Measurements from ENCODE around the gene ARL2. TPM values are rescaled to one million over a fixed set of nuclear protein-coding genes. Genes with fewer than 3 reads are reported as not detected.

ARL2 gene
- total RNA-seq, 1 experiment from 2014 or later, result 107 TPM

GRCh38 chr11:65042891-65043290 lies 28.9 kb downstream of the ARL2 start:
- 0 out of 2 replicates have a peak overlapping the region, but pooled peaks have one; percentile 85 for H3K9ac ChIP-seq (ENCODE audit: low read length)
- H3K27ac ChIP-seq (ENCODE audit: low read length), result peak overlapping the region; percentile 43
- H3K4me1 ChIP-seq (ENCODE audit: insufficient read depth, low read length), result peaks cover 35% of the 10 kb centered on the region
- no peaks in the 10 kb centered on the region for H3K9me2 ChIP-seq (replicated peaks; ENCODE audit: low read length)
- H3K36me3 ChIP-seq (ENCODE audit: low read depth, low read length), result peaks cover 16% of the 10 kb centered on the region
- intact Hi-C loops (cut with micrococcal nuclease), result loop anchor here (2.0 kb wide), 1 partner anchor 42 kb away; the partner anchor contains the start of genes CDCA5 and ZFPL1
- POLR2A ChIA-PET (ENCODE audit: unreplicated experiment), result no interaction called here
- peaks cover 3% of the 10 kb centered on the region for H3F3A ChIP-seq (ENCODE audit: low read length, unreplicated experiment)
- no peaks in the 10 kb centered on the region for H3K27me3 ChIP-seq (ENCODE audit: low read length)
- peak; percentile 38 for DNase-seq
- peaks cover 5% of the 10 kb centered on the region; the same call in 1 of the 2 replicates for H4K20me1 ChIP-seq (ENCODE audit: low read length)
- H3K9me3 ChIP-seq (ENCODE audit: low read length), result no peaks in the 10 kb centered on the region
- H3K79me2 ChIP-seq (ENCODE audit: low read length), result peaks cover 35% of the 10 kb centered on the region
- TF ChIP-seq, protein P1, sequence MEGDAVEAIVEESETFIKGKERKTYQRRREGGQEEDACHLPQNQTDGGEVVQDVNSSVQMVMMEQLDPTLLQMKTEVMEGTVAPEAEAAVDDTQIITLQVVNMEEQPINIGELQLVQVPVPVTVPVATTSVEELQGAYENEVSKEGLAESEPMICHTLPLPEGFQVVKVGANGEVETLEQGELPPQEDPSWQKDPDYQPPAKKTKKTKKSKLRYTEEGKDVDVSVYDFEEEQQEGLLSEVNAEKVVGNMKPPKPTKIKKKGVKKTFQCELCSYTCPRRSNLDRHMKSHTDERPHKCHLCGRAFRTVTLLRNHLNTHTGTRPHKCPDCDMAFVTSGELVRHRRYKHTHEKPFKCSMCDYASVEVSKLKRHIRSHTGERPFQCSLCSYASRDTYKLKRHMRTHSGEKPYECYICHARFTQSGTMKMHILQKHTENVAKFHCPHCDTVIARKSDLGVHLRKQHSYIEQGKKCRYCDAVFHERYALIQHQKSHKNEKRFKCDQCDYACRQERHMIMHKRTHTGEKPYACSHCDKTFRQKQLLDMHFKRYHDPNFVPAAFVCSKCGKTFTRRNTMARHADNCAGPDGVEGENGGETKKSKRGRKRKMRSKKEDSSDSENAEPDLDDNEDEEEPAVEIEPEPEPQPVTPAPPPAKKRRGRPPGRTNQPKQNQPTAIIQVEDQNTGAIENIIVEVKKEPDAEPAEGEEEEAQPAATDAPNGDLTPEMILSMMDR (conservative IDR thresholded peaks at IDR 0.05; ENCODE audit: low read depth, low read length), result no peak
- no peak for TF ChIP-seq EZH2 (IDR thresholded peaks at IDR 0.05; ENCODE audit: low read length, unreplicated experiment)
- no peak for TF ChIP-seq EZH2phosphoT487 (IDR thresholded peaks at IDR 0.05; ENCODE audit: borderline replicate concordance, low read length)
- H2AFZ ChIP-seq (ENCODE audit: low read length), result no peak overlapping the region
- peak overlapping the region; percentile 97 for H3K4me3 ChIP-seq (ENCODE audit: low read length)
- CTCF ChIA-PET, result no interaction called here
- BruUV-seq (replicated peaks), result no TSS peak
- peak overlapping the region; percentile 98 for H3K4me2 ChIP-seq (ENCODE audit: low read length)
- no peak for ATAC-seq

GRCh38 chr11:65043881-65044501 lies 30.0 kb downstream of the ARL2 start:
- TF ChIP-seq EZH2phosphoT487 (IDR thresholded peaks at IDR 0.05; ENCODE audit: borderline replicate concordance, low read length) (no peak), EZH2 (IDR thresholded peaks at IDR 0.05; ENCODE audit: low read length, unreplicated experiment) (no peak)
- TF ChIP-seq, protein P1 (conservative IDR thresholded peaks at IDR 0.05; ENCODE audit: low read depth, low read length), result no peak
- CTCF ChIA-PET, result no interaction called here
- H3K4me1 ChIP-seq (ENCODE audit: insufficient read depth, low read length), result peaks cover 35% of the 10 kb centered on the region
- peaks cover 3% of the 10 kb centered on the region for H3F3A ChIP-seq (ENCODE audit: low read length, unreplicated experiment)
- BruUV-seq (replicated peaks), result no TSS peak
- peak overlapping the region; percentile 97; the same call in 1 of the 2 replicates for H3K4me3 ChIP-seq (ENCODE audit: low read length)
- ATAC-seq, result peak; percentile 9
- H3K9me3 ChIP-seq (ENCODE audit: low read length), result no peaks in the 10 kb centered on the region
- DNase-seq, result peak; percentile 84
- peaks cover 16% of the 10 kb centered on the region for H3K36me3 ChIP-seq (ENCODE audit: low read depth, low read length)
- no peak overlapping the region for H2AFZ ChIP-seq (ENCODE audit: low read length)
- H4K20me1 ChIP-seq (ENCODE audit: low read length), result peaks cover 5% of the 10 kb centered on the region; the same call in 1 of the 2 replicates
- H3K27me3 ChIP-seq (ENCODE audit: low read length), result no peaks in the 10 kb centered on the region
- POLR2A ChIA-PET (ENCODE audit: unreplicated experiment), result no interaction called here
- no peaks in the 10 kb centered on the region for H3K9me2 ChIP-seq (replicated peaks; ENCODE audit: low read length)
- H3K4me2 ChIP-seq (ENCODE audit: low read length), result peak overlapping the region; percentile 98
- H3K27ac ChIP-seq (ENCODE audit: low read length), result peak overlapping the region; percentile 43
- intact Hi-C loops (cut with micrococcal nuclease), result loop anchor here (2.0 kb wide), 1 partner anchor 41 kb away; the partner anchor contains the start of genes CDCA5 and ZFPL1
- peaks cover 35% of the 10 kb centered on the region for H3K79me2 ChIP-seq (ENCODE audit: low read length)
- no peak overlapping the region for H3K9ac ChIP-seq (ENCODE audit: low read length)

GRCh38 chr11:65045061-65045460 lies 31.1 kb downstream of the ARL2 start:
- TF ChIP-seq EZH2phosphoT487 (IDR thresholded peaks at IDR 0.05; ENCODE audit: borderline replicate concordance, low read length) (no peak), EZH2 (IDR thresholded peaks at IDR 0.05; ENCODE audit: low read length, unreplicated experiment) (no peak)
- TF ChIP-seq, protein P1 (conservative IDR thresholded peaks at IDR 0.05; ENCODE audit: low read depth, low read length), result no peak
- ChIA-PET CTCF (no interaction called here), POLR2A (ENCODE audit: unreplicated experiment) (interaction anchor here (0.7 kb wide), 1 partner anchor 617 kb away, joined by 3 read pairs; no protein-coding TSS in a partner anchor)
- no TSS peak for BruUV-seq (replicated peaks)
- H3K4me1 ChIP-seq (ENCODE audit: insufficient read depth, low read length), result peaks cover 31% of the 10 kb centered on the region
- H3K27me3 ChIP-seq (ENCODE audit: low read length), result no peaks in the 10 kb centered on the region
- H2AFZ ChIP-seq (ENCODE audit: low read length), result no peak overlapping the region
- H4K20me1 ChIP-seq (ENCODE audit: low read length), result peaks cover 5% of the 10 kb centered on the region; the same call in 1 of the 2 replicates
- intact Hi-C loops (cut with micrococcal nuclease), result no loop called here
- H3K4me3 ChIP-seq (ENCODE audit: low read length), result no peak overlapping the region
- ATAC-seq (no peak), DNase-seq (no peak)
- H3K4me2 ChIP-seq (ENCODE audit: low read length), result no peak overlapping the region
- no peak overlapping the region for H3K9ac ChIP-seq (ENCODE audit: low read length)
- H3K79me2 ChIP-seq (ENCODE audit: low read length), result peaks cover 35% of the 10 kb centered on the region
- no peaks in the 10 kb centered on the region for H3K9me3 ChIP-seq (ENCODE audit: low read length)
- H3K27ac ChIP-seq (ENCODE audit: low read length), result no peak overlapping the region
- no peaks in the 10 kb centered on the region for H3K9me2 ChIP-seq (replicated peaks; ENCODE audit: low read length)
- H3F3A ChIP-seq (ENCODE audit: low read length, unreplicated experiment), result peaks cover 3% of the 10 kb centered on the region
- H3K36me3 ChIP-seq (ENCODE audit: low read depth, low read length), result peaks cover 16% of the 10 kb centered on the region

Measured in PC-3 (cell line).